CD4-positive, alpha-beta T cell (primary cell): ENCODE measurements around the gene BBS5. TPM values are rescaled to one million over a fixed set of nuclear protein-coding genes. Genes with fewer than 3 reads are reported as not detected.

Source experiments
- ATAC-seq: fragments of 200-7000 bp; cut with Tn5 transposase; one replicate; pipeline ENCODE4 v1.10.0; 2022; ENCODE audit warnings: mild to moderate bottlenecking; ENCODE audit not compliant: poor library complexity
- CTCF ChIA-PET: fragments of 350-600 bp; sonication (Branson Sonifier 250); formaldehyde crosslinking; loops from one replicate; lab custom pipeline; 2021; ENCODE audit warnings: antibody characterized with exemption, inconsistent platforms; lab: Charles Lee
- POLR2A ChIA-PET: fragments of 350-600 bp; sonication (Branson Sonifier 250); formaldehyde crosslinking; loops from one replicate; lab custom pipeline; 2021; ENCODE audit warnings: antibody characterized with exemption, inconsistent platforms; lab: Charles Lee
- DNase-seq, 14 experiments: peaks; one replicate each; pipeline ENCODE4 v3.0.0-alpha.2; 2013 to 2020; ENCODE audit warnings: mixed read lengths in 2 of 14
- H3K27ac ChIP-seq, 2 donors: one replicate each; pipeline versions ENCODE4 v1.5.1 to v1.7.0; 2013; ENCODE audit warnings: low read length in 2 of 2, low read depth in 1 of 2, mild to moderate bottlenecking in 1 of 2
- H3K27me3 ChIP-seq, 2 experiments: 1 replicate in 1 of 2; 2 replicates in 1 of 2; pipeline versions ENCODE4 v1.6.1 to v1.7.0; 2013; ENCODE audit warnings: low read length in 2 of 2, control low read depth in 1 of 2, mild to moderate bottlenecking in 1 of 2, moderate library complexity in 1 of 2; ENCODE audit not compliant: insufficient read depth in 2 of 2, control insufficient read depth in 1 of 2
- H3K36me3 ChIP-seq: one replicate; pipeline ENCODE4 v1.6.1; 2013; ENCODE audit warnings: low read length, control low read depth; ENCODE audit not compliant: insufficient read depth
- H3K4me1 ChIP-seq: one replicate; pipeline ENCODE4 v1.6.1; 2013; ENCODE audit warnings: low read length, control low read depth; ENCODE audit not compliant: insufficient read depth
- H3K4me3 ChIP-seq: one replicate; pipeline ENCODE4 v1.5.1; 2013; ENCODE audit warnings: mild to moderate bottlenecking, low read length, moderate library complexity
- H3K9me3 ChIP-seq, 2 experiments: 1 replicate in 1 of 2; 2 replicates in 1 of 2; pipeline versions ENCODE4 v1.6.1 to v1.7.0; 2013; ENCODE audit warnings: low read length in 2 of 2, mild to moderate bottlenecking in 2 of 2, control low read depth in 1 of 2, moderate library complexity in 1 of 2; ENCODE audit not compliant: control insufficient read depth in 1 of 2, insufficient read depth in 1 of 2
- H3K27ac Mint-ChIP-seq: one replicate; pipeline ENCODE4 v1.8.0; 2020; ENCODE audit warnings: mixed read lengths
- H3K27me3 Mint-ChIP-seq: one replicate; pipeline ENCODE4 v1.8.0; 2021; ENCODE audit warnings: mixed read lengths
- H3K36me3 Mint-ChIP-seq: one replicate; pipeline ENCODE4 v1.8.0; 2021; ENCODE audit warnings: low read depth, mixed read lengths
- H3K4me1 Mint-ChIP-seq: one replicate; pipeline ENCODE4 v1.8.0; 2021; ENCODE audit warnings: low read depth, mixed read lengths
- H3K4me3 Mint-ChIP-seq: one replicate; pipeline ENCODE4 v1.8.0; 2020; ENCODE audit warnings: mild to moderate bottlenecking, mixed read lengths
- H3K9me3 Mint-ChIP-seq: one replicate; pipeline ENCODE4 v1.8.0; 2020; ENCODE audit warnings: mixed read lengths
- CTCF ChIP-seq: fragments of 200-600 bp; IDR thresholded peaks from one replicate; pipeline ENCODE4 v1.8.0; 2022; ENCODE audit warnings: antibody characterized with exemption, mild to moderate bottlenecking
- intact Hi-C, 2 experiments: fragments of 100-400 bp; cut with DNase I in 1 of 2; cut with micrococcal nuclease in 1 of 2; formaldehyde crosslinking; loops; one replicate each; pipeline versions ENCODE4 v1.15.1 to v1.9.0; 2023 to 2025; cut with DNase I, micrococcal nuclease
- total RNA-seq, 174 experiments: library from RNA in 2 of 174; stranded (reverse) in 2 of 174; gene quantifications; one replicate each; pipeline ENCODE4 v1.2.3 and lab custom pipeline; 2021 to 2026

Gene BBS5
- total RNA-seq, 2 experiments from 2014 or later = 2.1 to 2.2 TPM

GRCh38 chr2:169439900-169440299, 39.4 kb upstream of the BBS5 start:
- POLR2A ChIA-PET = interaction anchor here (0.6 kb wide), 1 partner anchor 24 kb away, joined by 3 read pairs; no protein-coding TSS in a partner anchor

GRCh38 chr2:169446452-169446851, 32.8 kb upstream of the BBS5 start:
- Histone ChIP-seq H3K4me3 (no peak overlapping the region), H3K27ac (no peak overlapping the region), H3K4me1 (no peaks in the 10 kb centered on the region), H3K36me3 (no peaks in the 10 kb centered on the region), H3K27me3 (peaks cover 0 to 2% of the 10 kb centered on the region in 2 experiments), H3K9me3 (no peaks in the 10 kb centered on the region)
- ChIA-PET CTCF (no interaction called here), POLR2A (no interaction called here)
- H3K27me3 Mint-ChIP-seq = peaks cover 13% of the 10 kb centered on the region
- no peak for TF ChIP-seq CTCF
- no peak overlapping the region for H3K4me3 Mint-ChIP-seq
- intact Hi-C loops = no loop called here
- H3K4me1 Mint-ChIP-seq = no peaks in the 10 kb centered on the region
- no peaks in the 10 kb centered on the region for H3K9me3 Mint-ChIP-seq
- ATAC-seq (no peak), DNase-seq (no peak)
- H3K36me3 Mint-ChIP-seq = no peaks in the 10 kb centered on the region
- H3K27ac Mint-ChIP-seq = no peak overlapping the region

More at GRCh38 chr2:169439900-169440299, 39.4 kb upstream of the BBS5 start:
- no peak overlapping the region for H3K4me3 Mint-ChIP-seq
- H3K27me3 ChIP-seq = peaks cover 0 to 5% of the 10 kb centered on the region in 2 experiments
- DNase-seq (no peak), ATAC-seq (no peak)
- no peaks in the 10 kb centered on the region for H3K9me3 ChIP-seq
- no peak overlapping the region for H3K4me3 ChIP-seq
- H3K27ac ChIP-seq = no peak overlapping the region
- no peaks in the 10 kb centered on the region for H3K36me3 ChIP-seq
- no peak overlapping the region for H3K27ac Mint-ChIP-seq
- no peaks in the 10 kb centered on the region for H3K36me3 Mint-ChIP-seq
- no peaks in the 10 kb centered on the region for H3K4me1 ChIP-seq
- intact Hi-C loops = no loop called here
- H3K27me3 Mint-ChIP-seq = peaks cover 51% of the 10 kb centered on the region
- CTCF ChIA-PET = no interaction called here
- H3K4me1 Mint-ChIP-seq = no peaks in the 10 kb centered on the region
- TF ChIP-seq CTCF = no peak
- H3K9me3 Mint-ChIP-seq = no peaks in the 10 kb centered on the region

- no peaks in the 10 kb centered on the region for H3K9me3 Mint-ChIP-seq
- no peak overlapping the region for H3K4me3 Mint-ChIP-seq
- no peaks in the 10 kb centered on the region for H3K4me1 Mint-ChIP-seq
- intact Hi-C loops = no loop called here
- H3K27ac Mint-ChIP-seq = no peak overlapping the region
- peaks cover 0 to 5% of the 10 kb centered on the region in 2 experiments for H3K9me3 ChIP-seq
- CTCF ChIA-PET = no interaction called here
- H3K36me3 ChIP-seq = no peaks in the 10 kb centered on the region
- no peak overlapping the region for H3K27ac ChIP-seq
- no peak for TF ChIP-seq CTCF
- DNase-seq (no peak), ATAC-seq (no peak)
- H3K27me3 Mint-ChIP-seq = peaks cover 9% of the 10 kb centered on the region
- H3K4me3 ChIP-seq = no peak overlapping the region
- peaks cover 0 to 2% of the 10 kb centered on the region in 2 experiments for H3K27me3 ChIP-seq
- H3K36me3 Mint-ChIP-seq = no peaks in the 10 kb centered on the region
- POLR2A ChIA-PET = no interaction called here
- H3K4me1 ChIP-seq = no peaks in the 10 kb centered on the region
Measured at GRCh38 chr2:169448316-169448715, 31.0 kb upstream of the BBS5 start.
